Stimulated activated CD8-positive, alpha-beta memory T cell treated with anti-CD3 and anti-CD28 coated beads, Interleukin-7, amount 100 ng/mL, for 1 hour (primary cell): ENCODE measurements around the gene ZSCAN16.
"Not testable (repeated sequence)": the region's sequence is repeated elsewhere in the genome, so short reads cannot be mapped to it uniquely, and the experiment has no call there.

Experiments
- DNase-seq, 2 donors: peaks; one replicate each; pipeline ENCODE4 v3.0.0-alpha.2; 2020; ENCODE audit warnings: low read depth in 2 of 2

Gene ZSCAN16

DNA sequence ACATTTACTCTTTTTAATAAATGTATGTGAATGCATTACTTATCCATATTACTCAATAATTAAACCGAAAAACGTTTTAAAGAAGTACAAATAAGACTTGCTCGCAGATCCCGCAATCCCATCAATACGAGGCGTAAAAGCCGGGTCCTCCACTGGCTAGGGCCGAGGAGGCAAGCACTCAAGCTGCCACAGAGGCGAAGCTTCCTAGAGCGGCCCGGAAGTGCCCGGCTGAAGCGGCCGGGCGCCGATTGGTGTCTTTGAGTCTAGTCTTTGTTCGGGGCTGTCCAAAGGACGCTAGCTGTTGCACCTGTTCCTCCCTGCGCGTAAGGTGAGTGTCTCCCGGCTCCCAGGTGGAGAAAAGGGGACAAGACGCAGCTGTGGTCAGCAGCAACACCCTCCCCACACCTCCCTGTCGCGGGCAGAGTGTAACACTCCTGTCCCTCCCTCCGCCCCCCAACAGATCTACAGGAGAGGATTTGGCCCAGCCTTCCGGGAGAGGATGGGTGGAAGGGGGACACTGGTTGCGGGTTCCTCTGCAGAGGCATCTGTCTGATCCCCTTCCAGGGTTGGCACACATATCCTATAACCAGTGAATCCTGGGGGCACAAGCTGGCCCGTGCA is at the start of gene ZSCAN16:
Gene ZSCAN16 (plus strand): TSS at position 260 of the 621 bp plus-strand sequence. CDS start 835 bp downstream, outside the sequence.
- peak in 1 of 2 donors; percentile 57 for DNase-seq

DNA sequence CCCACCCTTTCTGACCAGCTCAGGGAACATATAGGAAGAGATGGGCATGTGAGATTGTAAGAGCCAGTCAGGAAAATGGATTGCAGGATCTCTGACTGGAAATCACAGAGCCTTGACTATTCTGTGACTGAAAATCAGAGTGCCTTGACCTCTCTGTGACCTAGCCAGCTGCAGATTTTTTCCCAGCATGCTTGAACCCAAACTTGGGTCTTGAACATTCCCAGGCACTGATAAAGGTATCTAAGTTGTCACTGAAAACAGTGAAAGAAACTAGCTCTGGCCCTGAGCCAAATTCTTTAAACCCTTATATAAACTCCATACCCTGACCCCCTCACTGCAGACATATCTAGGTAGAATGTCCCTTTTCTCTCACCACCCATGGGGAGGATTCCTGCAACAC is 46.4 kb upstream of the ZSCAN16 start:
- DNase-seq, result no peak

DNA sequence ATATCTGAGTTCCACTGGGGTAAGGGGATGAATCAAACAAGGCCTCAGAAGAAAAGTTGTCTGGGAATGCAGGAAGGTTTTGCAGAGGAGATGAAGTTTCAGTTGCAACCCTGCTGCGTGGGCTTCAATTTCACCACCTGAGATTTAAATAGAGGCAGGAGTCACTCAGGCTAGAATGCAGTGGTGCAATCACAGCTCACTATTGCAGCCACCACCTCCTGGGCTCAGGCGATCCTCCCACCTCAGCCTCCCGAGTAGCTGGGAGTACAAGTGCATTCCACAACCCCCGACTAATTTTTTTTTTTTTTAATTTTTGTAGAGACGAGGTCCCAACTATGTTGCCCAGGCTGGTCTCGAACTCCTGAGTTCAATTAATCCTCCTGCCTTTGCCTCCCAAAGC is 45.6 kb upstream of the ZSCAN16 start:
- DNase-seq, result no peak

DNA sequence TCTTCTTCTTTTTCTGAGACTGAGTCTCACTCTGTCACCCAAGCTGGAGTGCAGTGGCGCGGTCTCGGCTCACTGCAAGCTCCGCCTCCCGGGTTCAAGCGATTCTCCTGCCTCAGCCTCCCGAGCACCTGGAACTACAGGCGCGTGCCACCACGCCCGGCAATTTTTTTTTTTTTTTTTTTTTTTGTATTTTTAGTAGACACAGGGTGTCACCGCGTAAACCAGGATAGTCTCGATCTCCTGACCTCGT is 44.1 kb upstream of the ZSCAN16 start, which contains the start of gene ZNF165:
Gene ZNF165 (plus strand): TSS at position 188 of the 250 bp plus-strand sequence. CDS start 4,913 bp downstream, outside the sequence.
- not testable (repeated sequence) for DNase-seq

DNA sequence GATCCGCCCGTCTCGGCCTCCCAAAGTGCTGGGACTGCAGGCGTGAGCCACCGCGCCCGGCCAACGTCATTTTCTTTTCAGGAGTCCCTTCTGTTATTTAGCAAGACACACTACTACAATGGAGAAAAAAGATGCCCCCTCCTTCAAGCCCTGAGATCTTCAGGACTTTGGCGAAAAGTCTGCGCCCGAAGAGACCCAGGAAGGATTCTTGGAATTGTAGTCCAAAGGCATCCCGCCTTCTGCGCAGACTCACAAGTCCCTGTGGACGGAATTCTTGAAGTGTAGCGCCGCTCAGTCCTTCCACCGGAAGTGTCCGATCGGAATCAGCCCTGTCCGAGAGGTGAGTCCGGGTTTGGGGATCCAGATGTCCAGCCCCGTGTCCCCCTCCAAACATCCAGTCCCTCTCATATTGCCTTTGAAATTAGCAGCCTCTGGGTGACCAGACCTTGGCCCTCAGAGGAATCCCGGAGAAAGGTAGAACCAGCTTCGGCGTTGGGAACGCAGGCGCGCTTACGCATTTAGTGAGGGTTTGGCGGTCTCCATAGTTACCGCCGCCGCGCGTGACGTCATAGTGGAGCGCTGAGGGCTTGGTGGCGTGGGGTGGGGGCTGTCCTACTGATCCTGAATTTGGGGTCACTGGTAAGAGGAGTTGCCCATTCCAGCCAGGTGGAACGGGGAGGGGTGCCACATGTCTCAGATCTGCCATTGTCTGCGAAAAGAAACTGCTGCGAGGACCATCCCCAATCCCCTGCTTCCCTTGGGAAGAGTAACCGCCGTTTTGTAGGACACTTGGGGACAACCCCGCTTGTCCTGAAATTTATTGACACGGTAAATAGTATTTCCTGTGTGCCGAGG is 43.6 kb upstream of the ZSCAN16 start:
- peak; percentile 81 to 84 for DNase-seq

DNA sequence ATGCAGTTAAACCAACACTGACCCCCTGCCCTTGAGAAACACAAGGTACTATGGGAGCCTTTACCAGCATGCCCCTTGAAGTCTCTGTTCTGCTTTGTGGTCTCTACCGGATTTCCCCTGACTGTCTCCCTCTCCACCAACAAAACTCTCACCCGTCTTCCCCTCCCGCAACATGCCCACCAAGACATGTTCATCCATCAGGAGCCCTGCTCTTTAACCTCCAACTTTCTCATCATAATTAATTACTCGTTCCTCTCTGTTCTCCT is 43.0 kb upstream of the ZSCAN16 start:
- peak in 1 of 2 donors; percentile 3 for DNase-seq

DNA sequence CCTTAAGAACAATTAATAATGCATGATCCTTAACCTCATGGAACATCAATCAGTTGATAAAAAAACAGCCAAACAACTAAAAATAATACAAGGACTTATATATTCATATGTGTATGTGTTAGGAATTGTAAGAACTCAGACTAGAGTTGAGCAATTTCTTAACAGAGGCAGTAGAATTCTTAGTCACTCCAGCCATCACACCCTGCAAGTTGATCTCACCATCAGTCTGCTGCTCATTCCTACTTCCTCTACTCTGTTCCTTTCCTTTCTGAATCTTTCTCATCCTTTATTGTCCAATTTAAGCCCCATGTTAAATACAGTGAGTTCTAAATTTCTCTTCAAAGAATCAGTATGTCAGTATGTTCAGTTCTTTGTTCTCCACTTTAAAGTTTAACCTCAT is 41.5 kb upstream of the ZSCAN16 start:
- DNase-seq, result no peak

DNA sequence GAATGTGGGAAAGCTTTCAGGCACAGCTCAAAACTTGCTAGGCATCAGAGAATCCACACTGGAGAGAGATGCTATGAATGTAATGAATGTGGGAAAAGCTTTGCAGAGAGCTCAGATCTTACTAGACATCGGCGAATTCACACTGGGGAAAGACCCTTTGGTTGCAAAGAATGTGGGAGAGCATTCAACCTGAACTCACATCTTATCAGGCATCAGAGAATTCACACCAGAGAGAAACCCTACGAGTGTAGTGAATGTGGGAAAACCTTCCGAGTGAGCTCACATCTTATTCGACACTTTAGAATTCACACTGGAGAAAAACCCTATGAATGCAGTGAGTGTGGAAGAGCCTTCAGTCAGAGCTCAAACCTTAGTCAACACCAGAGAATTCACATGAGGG is 35.4 kb upstream of the ZSCAN16 start:
- no peak for DNase-seq

DNA sequence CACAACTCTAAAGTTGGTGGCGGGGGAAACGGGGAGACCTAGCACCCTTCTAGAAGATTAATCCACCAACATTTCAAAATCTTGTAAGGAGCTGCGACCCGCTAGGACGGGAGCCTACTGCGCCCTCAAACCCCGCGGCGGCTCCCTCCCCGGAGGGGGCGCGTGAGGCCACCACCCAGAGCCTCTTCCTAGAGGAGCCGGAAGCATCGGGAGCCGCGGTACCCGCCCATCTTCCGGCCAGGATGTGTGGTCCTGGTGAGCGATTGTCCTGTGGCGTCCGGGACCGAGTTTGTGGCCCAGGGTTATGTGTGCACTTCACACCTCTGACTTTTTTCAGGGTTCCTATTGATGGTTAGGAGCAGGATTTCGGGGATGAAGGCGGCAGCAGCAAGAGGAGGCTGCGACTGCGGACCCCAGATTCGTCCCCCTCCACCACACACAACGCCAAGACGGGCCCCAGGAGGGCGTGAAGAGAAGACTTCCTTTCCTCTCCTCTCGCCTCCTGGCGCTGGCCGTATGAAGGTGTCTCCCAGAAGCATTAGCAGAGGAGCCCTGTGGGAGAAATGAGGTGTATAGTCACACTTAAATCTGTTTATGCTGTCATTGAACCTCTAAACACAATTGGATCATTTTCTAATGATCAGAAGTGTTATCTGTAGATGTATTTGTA is 33.4 kb upstream of the ZSCAN16 start:
- no peak for DNase-seq

DNA sequence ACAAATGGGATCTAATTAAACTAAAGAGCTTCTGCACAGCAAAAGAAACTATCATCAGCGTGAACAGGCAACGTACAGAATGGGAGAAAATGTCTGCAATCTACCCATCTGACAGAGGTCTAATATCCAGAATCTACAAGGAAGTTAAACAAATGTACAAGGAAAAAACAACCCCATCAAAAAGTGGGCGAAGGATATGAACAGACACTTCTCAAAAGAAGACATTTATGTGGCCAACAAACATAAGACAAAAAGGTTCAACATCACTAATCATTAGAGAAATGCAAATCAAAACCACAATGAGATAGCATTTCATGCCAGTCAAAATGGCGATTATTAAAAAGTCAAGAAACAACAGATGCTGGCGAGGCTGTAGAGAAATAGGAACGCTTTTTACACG is 22.2 kb upstream of the ZSCAN16 start:
- DNase-seq, result not testable (repeated sequence)

DNA sequence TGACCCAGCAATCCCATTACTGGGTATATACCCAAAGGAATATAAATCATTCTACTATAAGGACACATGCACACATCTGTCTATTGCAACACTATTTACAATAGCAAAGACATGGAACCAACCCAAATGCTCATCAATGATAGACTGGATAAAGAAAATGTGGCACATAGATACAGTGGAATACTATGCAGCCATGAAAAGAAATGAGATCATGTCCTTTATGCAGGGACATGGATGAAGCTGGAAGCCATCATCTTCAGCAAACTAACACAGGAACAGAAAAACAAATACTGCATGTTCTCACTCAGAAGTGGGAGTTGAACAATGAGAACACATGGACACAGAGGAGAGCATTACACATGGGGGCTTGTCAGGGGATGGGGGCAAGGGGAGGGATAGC is 21.7 kb upstream of the ZSCAN16 start:
- not testable (repeated sequence) for DNase-seq

DNA sequence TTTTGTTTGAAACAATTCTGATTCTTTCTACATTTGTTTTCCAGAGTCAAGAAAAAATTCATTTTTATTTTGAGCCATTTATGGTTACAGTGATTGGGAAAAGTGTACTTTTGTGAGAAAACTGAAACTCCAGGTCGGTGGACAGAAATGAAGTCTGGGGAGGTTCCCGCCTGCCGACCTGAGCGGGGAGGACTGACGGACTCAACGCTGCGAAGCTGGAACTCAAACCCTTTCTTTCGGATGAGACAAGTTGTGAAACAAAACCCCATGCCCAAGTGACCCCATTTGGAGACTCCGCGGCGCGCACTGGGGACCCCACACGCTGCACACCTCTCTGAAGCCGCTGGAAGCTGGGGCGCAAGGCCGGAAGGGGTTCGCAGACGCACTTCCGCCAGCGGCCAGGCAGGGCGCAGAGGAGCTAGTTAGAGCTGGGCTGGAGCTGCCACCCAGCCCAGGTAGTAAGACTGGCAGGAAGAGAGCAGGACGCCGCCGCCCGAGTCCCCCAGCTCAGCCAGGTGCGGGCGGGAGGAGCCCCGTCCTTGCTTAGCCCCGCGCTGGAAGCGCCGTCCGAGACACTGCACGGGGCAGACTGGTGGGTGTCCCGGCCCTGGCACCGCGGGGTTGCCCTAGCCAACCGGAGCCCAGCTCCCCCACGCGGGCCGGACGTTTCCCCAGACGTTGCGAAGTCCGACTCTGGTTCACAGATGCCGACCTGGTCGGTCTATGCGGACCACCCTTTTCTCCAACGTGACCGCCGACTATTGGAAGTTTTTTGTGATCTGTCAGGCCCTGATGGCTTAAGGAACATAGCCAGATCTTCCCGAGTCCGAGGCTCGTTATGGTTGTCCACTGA is 19.8 kb upstream of the ZSCAN16 start:
- peak; percentile 67 to 69 for DNase-seq

DNA sequence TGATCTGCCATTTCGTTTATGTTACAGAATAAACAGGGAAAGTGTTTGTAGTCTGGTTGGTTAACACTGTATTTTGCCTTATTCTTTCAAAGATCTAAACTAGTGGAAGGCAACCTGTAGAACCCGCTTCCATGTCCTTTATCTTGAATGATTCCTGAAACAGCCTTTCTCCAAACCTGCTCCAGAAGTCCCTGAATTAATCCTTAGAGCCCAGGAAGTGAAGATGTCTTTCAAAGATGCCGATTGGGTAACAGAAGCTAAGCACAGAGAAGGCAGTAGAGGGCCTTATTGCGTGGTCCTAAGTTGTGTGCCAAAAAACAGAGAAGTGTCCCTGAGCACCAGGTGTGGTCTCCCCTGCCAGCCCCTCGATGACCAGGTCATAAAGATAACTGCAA is 19.2 kb upstream of the ZSCAN16 start:
- no peak for DNase-seq

DNA sequence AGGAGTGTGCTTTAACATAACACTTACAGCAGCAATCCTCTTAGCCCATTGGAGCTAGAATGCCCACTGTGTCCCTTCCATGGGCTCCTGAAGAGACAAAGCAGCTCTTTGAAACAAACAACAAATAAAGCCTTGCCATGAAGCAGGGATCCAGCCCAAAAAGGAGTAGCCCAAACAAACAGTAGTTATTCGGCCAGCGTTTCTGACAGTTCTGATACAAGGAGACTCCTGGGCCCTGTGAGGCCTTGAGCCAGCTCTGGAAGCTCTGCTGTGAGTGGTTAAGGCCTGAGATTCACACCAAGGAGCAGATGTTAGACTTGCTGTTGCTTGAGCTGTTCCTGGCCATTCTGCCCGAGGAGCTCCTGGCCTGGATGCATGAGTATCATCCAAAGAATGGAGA is 16.9 kb upstream of the ZSCAN16 start:
- no peak for DNase-seq

DNA sequence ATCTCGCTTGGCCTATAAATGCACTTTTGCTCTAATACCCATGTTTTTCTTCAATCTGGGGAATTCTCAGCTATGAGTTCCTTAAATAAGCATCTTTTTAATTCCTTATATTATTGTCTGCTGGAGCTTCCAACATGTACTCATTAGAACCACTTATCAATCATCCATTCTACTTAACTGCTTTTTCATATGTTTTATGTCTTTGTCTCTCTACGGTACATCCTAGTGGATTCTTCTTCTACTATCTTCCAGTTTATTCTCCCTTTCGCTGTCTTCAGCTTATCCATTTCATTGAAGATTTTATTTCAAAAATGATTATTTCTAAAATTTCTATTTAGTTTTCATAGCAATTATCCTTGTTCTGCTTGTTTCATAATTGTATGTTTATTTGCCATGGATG is 12.4 kb upstream of the ZSCAN16 start:
- DNase-seq, result no peak

DNA sequence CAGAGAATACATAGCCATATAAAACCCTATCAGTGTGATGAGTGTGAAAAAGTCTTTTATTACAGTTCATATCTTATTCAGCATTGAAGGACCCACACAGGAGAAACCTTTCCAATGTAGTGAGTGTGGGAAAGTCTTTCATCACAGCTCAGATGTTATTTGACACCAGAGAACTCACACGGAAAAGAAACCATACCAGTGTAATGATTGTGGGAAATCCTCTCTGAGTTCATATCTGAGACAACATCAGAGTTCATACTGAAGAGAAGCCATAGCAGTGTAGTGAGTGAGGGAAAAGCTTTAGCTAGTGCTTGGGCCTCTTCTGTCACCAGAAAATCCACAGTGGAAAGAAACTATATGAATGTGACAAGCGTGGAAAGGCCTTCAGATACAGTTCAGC is 8.6 kb upstream of the ZSCAN16 start:
- no peak for DNase-seq

DNA sequence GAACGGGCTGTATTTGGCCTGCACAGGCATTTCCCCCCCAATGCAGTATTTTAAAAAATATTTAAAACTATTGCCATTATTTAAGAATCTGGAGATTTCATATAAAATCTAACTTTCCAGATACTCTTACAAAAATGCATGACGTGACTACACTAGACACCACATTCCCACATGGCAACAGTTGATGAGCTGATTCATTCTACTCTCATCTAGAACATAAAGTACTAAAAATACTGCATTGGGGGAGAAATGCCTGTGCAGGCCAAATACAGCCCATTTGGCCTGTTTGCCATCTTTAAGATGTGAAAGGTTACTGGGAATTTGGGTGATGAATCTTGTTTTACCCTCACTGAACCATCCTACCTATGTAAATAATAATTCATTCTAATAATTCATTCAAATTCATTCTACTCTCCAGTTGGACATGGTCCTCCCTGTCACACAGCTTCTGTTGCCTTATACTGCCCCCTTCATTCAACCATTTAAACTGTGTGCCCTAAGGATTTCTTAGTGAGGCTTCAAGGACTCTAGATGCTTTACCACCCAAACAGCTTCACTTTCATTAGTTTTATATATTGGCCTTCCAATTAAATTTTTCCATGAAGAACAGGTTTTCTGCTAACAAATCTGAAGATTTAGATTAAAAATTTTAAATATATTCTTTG is 6.9 kb upstream of the ZSCAN16 start:
- no peak for DNase-seq

DNA sequence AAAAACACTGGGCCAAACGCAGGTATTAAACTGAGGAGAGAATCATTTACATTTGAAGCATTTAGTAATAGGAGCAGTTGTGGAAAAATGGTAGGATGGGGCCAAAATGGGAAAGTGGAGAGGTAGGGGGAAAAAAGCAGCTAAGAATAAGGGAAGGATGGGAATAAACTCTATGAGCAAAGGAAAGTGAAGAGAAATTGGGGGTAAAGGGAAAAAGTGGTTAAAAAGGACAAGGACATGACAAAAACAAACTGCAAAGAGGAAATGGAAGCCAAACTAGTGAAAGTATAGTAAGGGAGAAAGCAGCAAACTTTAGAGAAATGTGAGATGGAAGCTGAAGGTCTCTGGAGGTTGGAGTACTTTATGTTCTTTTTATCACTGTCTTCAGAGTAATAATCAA is 6.2 kb upstream of the ZSCAN16 start:
- no peak for DNase-seq

DNA sequence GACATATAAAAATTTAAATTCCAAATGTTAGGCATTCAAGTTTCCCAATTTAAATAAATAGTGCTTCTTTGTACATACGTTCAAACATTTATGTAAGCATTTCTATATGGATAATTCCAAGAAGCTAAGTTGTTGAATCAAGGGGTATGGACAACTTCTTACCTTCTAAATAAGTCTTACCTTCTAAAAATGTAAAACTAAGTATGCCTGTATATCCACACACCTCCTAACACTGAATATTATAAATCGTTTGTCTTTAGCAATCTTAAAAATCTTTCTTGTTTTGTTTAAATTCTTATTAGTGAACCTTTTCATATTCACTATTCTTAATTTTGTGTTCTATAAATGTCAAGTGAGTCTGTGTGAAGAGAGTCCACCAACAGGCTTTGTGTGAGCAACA is 2.5 kb upstream of the ZSCAN16 start:
- no peak for DNase-seq

DNA sequence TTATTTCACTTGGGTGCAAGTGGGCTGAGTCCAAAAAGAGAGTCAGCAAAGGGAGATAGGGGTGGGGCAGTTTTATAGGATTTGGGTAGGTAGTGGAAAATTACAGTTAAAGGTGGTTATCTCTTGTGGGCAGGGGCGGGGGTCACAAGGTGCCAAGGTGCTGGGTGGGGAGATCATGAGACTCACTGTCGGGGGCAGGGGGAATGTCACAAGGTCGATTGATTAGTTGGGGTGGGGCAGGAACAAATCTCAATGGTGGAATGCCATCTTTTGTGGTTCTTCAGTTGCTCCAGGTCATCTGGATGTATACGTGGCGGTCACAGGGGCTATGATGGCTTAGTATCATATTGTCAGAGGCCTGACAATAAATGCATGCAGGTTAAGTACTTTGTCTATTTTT is 2.1 kb upstream of the ZSCAN16 start:
- not testable (repeated sequence) for DNase-seq

DNA sequence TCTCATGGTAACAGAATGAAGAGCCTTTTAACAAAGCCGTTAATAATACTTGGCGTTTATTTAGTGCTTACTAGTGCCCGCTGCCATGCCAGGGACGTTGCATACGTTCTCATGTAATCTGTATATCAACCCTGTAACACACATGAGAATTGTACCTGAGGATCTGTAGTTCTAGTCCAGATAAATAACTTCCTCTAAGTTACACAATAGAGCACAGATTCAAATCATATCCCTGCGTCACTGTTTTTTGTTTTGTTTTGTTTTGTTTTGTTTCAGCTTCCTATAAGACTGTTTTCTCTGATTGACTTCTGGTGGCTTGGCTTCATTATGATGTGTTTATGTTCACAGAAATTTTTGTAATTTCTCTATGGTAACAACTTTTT is 553 bp downstream of the ZSCAN16 start:
- DNase-seq, result no peak

DNA sequence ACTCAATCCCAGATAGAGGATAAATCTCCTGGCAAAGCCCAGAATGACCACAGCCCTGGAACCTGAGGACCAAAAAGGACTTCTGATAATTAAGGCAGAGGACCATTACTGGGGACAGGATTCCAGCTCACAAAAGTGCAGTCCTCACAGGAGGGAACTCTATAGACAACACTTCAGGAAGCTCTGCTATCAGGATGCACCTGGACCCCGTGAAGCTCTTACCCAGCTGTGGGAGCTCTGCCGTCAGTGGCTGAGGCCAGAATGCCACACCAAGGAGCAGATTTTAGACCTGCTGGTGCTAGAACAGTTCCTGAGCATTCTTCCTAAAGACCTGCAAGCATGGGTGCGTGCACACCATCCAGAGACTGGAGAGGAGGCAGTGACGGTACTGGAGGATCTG is 992 bp downstream of the ZSCAN16 start:
- no peak for DNase-seq
